NCI-H510A treated with DMSO at 0.1 percent for 48 hours (cell line): ENCODE results near the gene ZNF827.

Source experiments
- DNase-seq: peaks from one replicate; lab custom pipeline; 2025; lab: John Stamatoyannopoulos, UW

The ZNF827 gene

GRCh38 chr4:145755802-145756201 is 182.8 kb downstream of the ZNF827 start:
- no peak for DNase-seq

- DNase-seq = no peak
These were observed 195.0 kb downstream of the ZNF827 start for GRCh38 chr4:145743641-145744040.

GRCh38 chr4:145740806-145741205 is 197.8 kb downstream of the ZNF827 start:
- no peak for DNase-seq

- no peak for DNase-seq
These were observed 198.8 kb downstream of the ZNF827 start for GRCh38 chr4:145739845-145740244.

- DNase-seq = peak; percentile 77
These were observed 202.3 kb downstream of the ZNF827 start for GRCh38 chr4:145736241-145736831.

- DNase-seq = no peak
These were observed 202.8 kb downstream of the ZNF827 start for GRCh38 chr4:145735827-145736226.

- no peak for DNase-seq
These were observed 203.3 kb downstream of the ZNF827 start for GRCh38 chr4:145735347-145735675.

- no peak for DNase-seq
These were observed 203.9 kb downstream of the ZNF827 start for GRCh38 chr4:145734576-145735346.

- DNase-seq = no peak
These were observed 204.6 kb downstream of the ZNF827 start for GRCh38 chr4:145734031-145734430.

GRCh38 chr4:145732895-145733880 is 205.4 kb downstream of the ZNF827 start:
- peak; percentile 74 for DNase-seq

GRCh38 chr4:145732001-145732815 is 206.4 kb downstream of the ZNF827 start:
- DNase-seq = peak; percentile 74

GRCh38 chr4:145731028-145731427 is 207.6 kb downstream of the ZNF827 start:
- peak; percentile 19 for DNase-seq

- DNase-seq = no peak
These were observed 208.6 kb downstream of the ZNF827 start for GRCh38 chr4:145730026-145730425.

GRCh38 chr4:145723336-145723735 is 215.3 kb downstream of the ZNF827 start:
- DNase-seq = no peak

- no peak for DNase-seq
These were observed 216.1 kb downstream of the ZNF827 start for GRCh38 chr4:145722561-145722960.

GRCh38 chr4:145720656-145721055 is 218.0 kb downstream of the ZNF827 start:
- no peak for DNase-seq

GRCh38 chr4:145719752-145720624 is 218.6 kb downstream of the ZNF827 start:
- no peak for DNase-seq

- no peak for DNase-seq
These were observed 221.9 kb downstream of the ZNF827 start for GRCh38 chr4:145716661-145717200.

GRCh38 chr4:145716200-145716599 is 222.4 kb downstream of the ZNF827 start:
- no peak for DNase-seq

- DNase-seq = no peak
These were observed 228.8 kb downstream of the ZNF827 start for GRCh38 chr4:145709843-145710242.
